ENCODE measurements around the gene FBN1.

FBN1 gene

DNA sequence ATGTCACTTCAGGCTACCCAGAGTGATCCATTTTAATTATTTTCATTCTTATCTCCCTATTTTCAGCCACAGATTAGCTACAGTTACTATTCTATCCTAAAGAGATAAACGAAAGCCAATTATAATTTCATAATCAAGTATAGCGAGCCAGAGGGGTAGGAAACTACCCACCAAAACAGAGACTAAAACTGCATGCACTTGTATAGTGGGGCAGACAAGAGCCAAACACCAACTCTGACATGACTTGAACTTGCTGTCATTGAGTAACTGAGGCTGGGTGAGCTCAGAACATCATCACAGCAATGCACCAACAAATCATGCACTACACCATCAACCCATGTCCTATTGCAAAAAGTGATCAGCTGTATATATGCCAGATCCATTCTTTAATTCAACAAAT is 64.8 kb downstream of the FBN1 start:
- no peak for DNase-seq (ENCODE audit: low spot score)

DNA sequence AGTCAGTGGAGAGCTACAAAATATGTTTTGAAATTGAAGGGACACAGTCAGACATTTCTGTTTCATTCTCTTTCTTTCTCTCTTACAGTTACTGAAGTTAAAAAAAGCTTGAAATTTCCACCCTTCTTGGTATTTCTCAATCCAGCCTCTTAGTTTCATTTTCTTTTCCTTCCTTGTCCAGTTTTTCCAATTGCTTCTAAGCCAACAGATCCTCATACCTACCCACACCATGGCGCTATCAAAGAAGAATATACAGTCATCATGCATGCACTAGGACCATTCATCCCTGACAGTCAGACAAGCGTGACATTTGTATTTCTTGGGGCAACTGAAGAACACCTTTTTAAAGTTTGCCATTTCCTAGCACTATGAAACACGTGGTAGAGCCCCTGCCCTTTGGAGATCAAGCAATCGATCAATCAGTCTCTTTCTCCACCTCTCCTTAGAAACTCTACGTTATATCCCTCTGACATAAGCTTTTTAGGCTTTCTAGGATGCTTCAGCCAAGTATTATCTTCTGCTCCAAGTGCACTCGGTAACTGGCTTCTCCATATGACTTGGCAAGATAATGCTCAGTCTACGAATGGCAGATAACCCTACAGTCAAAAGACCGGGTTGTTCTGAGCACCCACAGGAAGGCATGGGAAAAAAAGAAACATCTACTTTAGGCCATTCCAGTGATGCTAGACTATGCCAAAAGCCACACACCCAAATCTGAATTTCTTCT is 65.4 kb downstream of the FBN1 start:
- peak; percentile 24 for DNase-seq (ENCODE audit: low spot score)

DNA sequence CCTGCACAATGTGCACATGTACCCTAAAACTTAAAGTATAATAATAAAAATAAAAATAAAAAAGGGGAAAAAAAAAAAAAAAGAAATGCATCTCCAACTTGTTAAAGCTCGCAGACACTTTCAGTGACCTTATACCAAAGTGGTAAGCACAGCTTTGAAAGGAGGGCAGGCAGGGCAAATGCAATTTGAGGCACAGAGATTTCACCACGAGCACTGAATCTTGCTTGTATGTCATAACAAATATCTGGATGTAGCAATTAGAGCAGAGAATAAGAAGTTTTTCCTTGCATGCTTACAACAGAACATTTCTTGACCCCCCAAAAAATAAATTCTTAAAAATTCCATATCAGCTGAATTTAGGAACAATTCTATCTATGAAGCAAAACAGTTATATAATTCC is 66.5 kb downstream of the FBN1 start:
- DNase-seq (ENCODE audit: low spot score), result no peak

DNA sequence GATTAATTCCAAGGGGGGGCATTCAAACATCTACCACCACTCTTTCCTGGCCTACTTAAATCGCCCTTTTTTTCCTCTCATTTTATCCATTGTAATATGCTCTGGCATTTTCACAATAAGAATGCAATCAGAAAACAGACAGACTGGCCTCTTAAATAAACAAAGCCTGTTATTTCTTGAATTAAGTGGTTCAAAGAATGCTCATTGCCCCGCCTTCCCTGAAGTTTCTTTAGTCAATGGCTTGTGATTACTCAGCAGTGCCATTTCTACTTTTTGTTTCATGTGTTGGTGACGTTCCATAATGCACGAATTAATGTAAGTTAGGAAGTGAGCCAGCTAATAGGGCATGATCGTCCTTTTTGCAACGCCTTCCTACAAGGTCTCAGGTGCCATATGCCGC is 68.0 kb downstream of the FBN1 start:
- DNase-seq (ENCODE audit: low spot score), result no peak

DNA sequence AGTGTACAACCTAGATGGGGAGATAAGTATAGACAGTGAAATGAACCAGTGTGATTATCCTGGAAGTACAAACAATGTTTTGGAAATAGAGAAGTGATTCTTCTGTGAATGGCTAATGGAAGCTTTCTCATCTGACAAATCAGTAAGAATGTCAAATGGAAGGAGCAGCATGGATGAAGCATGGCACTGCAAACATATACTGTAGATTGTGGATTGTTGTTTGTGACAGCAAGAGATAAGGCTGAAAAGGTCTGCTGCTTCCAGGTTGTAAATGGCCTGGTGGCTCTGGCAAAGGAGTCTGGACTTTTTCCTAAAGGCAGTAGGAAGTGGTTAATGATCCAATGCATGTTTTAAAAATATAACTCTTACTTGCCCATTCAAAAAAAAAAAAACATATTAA is 71.3 kb downstream of the FBN1 start:
- no peak for DNase-seq (ENCODE audit: low spot score)

DNA sequence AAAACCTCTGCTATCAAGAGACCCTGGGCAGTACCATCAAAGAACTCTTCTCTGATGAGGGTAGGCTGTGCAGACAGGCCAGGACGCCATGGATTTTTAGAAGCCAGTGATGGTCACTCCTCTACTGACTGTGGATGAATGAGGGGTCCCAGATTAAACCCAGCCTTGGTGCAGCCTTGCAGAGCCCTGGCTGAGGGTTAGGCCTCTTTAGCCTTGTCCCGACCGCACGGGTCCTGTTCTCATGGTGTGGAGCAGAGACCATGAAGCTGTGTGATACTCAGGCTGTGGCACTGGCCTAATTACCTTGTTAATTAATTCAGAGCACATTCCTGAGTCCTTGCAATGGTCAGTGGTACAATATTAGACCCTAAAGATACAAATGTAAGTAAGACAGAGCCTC is 71.7 kb downstream of the FBN1 start:
- no peak for DNase-seq (ENCODE audit: low spot score)

DNA sequence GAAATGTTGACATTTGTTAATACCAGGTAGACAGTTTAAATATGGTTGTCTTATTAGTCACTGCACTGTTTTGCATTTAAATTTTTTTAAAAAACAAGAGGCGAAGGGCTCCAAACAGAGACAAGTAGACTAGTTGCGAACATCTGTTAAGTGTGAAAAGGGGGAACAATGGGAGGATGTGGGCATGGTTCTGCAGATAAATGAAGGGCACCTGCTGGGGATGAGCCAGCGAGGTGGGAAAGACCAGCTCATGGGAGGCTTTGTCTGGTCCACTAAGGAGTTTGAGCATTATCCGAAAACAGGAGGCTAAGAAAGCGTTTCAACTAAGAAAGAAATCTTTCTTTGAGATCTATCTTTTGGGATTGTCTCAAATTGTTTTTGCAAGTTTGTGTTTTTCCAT is 72.7 kb downstream of the FBN1 start:
- DNase-seq (ENCODE audit: low spot score), result no peak

DNA sequence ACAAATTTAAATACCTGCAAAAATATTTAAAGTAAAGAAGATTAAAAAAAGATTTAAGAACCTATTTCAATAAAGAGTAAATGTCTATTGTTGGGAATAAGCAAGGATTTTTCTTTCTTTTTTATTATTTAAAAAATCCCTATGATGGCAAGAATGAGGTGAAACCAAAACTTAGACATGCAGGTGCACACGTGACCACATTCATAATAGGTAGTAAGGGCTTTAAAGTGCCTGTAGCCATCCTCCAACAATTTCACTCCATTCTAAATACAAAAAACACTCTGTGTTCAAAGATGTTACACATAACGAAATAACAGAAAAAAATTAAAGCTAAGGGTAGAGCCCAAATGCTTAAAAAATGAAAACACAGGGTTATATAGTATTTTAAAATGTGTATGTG is 74.0 kb downstream of the FBN1 start:
- DNase-seq (ENCODE audit: low spot score), result no peak

DNA sequence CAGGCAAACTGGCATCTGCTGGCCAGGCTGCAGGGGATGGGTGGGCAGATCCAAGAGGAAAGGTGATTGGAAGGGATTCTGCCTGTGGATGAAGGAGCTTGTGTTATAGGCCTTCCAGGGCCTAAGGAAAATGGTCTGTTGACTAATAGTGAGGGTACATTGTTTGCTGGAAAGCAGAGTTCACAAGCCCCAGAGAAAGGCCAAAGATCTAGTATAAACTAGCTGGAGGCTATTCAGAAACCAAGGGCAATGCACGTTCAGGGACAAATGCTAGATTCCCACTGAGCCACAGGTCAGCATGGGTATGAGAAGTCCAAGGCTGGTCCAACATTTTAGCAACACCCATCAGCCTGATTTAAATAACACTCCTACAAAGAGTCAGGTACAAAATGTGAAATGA is 74.7 kb downstream of the FBN1 start:
- no peak for DNase-seq (ENCODE audit: low spot score)

DNA sequence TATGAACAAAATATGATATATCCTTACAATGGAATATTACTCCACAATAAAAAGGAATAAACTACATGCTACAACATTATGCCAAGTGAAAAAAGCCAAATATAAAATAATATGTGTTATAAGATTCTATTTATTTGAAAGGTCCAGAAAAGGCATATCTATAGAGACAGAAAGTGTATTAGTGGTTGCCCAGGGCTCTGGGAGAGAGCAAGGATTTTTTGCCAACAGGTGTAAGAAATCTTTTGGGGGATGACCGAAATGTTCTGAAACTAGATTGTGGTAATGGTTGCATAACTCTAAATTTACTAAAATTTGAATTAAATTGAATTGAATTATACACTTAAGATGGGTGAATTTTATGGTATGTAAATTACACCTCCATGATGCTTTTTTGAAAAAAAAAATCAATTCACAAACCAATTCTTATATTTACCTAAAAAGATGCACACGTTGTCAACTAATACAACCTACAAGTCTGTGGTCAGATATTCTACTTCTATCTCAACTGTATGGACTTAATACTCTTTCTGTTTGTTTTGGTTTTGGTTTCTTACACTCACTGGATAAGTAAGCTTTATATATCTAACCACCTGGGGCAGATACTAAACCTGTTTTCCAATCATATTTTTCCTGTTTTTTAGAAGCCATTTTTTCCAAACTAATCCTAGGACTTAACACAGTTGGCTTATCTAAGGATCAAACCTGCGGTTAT is 75.8 kb downstream of the FBN1 start:
- DNase-seq (ENCODE audit: low spot score), result no peak

DNA sequence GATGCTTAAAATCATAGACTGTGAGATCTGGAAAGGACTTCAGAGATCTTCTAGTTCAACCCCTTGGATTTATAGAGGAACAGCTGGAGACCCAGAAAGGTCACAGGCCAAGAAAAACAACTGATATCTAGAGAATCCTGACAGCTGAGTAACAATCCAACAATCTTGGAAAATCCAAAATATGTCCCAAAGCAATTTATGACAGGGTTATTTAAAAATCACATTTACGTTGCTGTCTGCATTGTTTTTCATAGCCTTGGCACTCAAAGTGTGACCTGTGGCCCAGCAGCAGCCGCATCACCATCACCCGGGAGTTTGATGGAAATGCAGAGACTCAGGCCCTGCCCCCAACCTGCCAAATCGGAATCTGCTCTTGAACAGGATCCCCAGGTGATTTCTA is 78.8 kb downstream of the FBN1 start:
- DNase-seq (ENCODE audit: low spot score), result no peak

DNA sequence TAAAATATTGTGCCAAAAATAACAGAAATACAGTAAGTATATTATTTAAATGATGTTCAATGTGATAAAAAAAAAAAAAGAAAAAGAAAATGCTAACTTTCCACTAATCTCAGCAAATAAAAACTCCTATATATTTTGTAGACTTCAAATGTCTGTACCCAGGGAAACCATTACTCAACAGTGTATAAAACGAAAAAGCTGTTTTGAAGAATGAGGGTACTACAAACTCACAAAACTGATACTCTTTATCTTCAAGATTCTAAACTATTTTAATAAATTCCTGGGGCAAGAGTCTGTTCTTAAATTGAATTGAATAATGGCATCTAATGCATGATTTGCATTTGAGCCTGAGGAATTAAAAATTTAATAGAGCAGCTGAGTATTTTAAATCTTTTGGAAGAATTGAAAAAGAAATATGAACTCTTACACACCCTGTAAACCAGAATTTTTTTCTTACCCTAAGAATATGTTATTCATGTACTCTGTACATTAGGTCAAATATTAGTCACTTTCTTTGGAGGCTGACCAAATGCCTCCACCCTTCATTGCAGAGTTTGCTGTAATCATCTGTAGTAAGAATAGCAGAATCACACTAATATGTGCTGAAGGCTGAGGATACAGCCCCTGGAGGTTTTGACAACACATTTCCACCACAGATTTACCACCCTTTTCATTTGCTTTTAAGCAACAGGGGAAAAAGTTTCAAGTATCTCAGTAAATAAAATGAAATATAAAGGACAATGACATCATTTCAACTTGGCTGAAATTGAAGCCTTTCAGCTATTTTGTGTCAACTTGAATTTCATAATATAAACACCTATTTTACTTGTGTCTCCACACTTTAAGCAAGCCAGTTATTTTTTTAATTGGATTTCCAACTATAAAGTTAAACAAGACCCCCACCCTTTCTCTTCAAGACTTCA is 79.7 kb downstream of the FBN1 start:
- peak; percentile 34 for DNase-seq (ENCODE audit: low spot score)

DNA sequence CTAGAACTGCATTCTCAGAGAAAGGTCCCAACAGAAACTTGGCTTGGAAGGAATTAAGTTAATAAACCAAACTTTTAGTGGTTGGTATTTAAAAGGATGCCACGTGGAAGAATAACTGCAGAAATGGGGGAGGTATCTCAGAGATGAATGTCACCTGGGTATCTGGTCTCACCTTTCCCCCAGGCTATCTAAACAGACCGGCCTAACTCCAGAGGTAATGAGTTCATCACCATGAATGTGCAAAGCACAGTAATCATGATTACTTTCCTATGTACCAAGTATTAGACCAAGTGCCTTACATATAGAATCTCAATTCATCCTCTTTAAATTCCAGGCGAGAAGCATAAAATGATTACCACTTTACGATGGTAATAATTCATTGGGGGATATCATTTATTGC is 80.8 kb downstream of the FBN1 start:
- no peak for DNase-seq (ENCODE audit: low spot score)

DNA sequence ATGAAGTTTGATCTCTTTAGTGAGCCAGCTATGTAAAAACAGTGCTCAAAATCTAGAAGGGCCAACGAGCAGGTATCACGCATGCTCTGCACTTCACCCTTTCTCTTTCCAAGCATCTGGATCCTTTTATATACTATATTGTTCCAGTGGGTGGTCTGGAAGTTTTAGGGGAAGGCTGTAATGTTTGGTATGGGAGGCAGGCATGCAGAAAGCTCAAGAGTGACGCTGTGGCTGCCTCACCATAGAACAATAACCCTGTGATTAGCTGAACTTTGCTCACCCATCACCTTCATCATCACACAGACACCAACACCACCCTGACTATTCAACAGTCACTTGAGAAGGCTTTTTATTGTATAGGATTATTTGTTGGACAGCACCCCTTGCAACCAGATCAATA is 81.6 kb downstream of the FBN1 start:
- DNase-seq (ENCODE audit: low spot score), result no peak

DNA sequence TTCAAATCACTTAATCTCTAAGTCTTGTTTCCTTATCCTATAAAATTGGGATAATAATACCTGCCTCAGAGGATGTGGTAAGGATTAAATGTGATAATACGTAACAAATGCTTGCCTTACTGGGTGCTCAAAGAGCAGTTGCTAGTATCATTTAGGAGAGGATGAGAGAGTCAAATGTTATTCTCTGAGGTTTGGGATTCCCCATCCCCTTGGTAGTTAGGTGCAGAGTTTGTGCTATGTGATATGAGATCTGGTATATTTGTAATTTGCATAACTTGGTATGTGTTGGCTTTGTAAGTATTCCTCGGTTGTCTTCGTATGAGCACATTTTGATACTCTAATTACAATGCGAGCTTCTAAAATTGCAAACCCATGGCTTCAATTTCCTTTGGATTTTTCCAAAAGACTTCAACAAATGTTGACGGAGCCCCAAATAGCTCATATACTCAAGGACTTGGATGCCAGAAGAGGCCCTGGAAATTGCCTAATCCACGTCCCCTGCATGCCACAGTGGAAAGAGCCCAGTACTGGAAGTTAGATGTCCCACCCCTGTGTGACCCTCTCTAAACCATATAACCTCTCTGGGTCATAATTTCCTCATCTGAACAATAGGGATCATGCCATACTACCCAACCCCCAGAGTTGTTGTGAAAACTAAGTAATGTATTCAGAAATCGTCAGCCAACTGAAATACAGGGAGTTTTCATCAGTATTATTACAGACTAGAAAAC is 85.0 kb downstream of the FBN1 start:
- no peak for DNase-seq (ENCODE audit: low spot score)

DNA sequence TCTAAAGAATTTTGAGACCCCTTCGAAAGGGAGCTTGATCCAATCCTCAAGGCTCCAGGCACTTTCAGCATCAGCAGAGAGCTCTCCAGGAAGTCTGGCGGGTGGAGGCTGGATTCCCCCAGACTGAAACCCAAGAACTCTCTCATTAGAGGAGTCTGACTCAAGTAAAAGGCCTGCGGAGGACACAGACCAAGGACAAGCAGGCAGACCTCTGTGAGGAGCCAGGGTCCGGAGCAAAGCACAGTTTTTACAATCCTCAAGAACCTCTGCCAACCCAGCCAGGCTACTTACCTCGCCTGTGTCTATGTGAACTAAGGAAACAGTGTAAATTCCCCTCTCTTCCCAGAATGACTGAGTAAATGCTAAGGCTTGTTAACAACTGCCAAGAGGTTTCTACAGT is 86.2 kb downstream of the FBN1 start:
- DNase-seq (ENCODE audit: low spot score), result no peak

DNA sequence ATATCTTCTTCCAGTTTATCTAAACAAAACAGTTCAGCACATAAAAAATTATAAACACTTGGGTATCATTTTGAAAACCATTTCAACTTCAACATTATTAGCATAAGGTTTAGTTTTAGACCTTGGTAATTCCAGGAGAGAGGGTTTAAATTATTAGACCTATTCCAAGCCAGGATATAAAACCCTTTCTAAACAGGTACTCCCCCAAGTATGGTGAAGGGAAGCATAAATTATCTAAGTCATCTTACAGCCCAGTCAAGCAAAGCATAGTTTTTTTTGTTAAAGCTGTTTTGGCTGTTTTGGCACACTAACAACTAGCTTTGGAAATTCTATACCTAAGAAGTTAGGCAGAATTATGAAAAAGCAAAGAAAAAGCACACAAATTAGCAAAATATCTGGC is 87.3 kb downstream of the FBN1 start:
- no peak for DNase-seq (ENCODE audit: low spot score)

DNA sequence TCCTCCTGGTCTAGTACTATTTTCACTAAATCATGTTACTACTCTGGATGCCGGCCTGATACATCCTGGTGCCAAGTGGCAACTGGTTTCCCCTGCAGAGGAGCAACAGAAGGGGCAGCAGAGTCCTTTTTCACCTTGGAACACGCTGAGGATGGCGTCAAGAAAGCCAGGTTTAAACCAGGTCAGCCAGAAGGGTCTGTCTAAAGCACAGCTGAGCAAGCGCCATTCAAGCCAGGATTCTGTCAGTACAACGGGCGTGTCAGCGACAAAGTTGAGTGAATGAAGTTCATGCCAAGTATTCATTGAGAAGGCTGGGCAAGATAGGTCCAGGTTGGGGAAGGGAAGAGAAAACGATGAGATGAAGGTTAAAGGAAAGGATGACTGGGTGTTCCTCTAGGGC is 88.2 kb downstream of the FBN1 start:
- DNase-seq (ENCODE audit: low spot score), result no peak

DNA sequence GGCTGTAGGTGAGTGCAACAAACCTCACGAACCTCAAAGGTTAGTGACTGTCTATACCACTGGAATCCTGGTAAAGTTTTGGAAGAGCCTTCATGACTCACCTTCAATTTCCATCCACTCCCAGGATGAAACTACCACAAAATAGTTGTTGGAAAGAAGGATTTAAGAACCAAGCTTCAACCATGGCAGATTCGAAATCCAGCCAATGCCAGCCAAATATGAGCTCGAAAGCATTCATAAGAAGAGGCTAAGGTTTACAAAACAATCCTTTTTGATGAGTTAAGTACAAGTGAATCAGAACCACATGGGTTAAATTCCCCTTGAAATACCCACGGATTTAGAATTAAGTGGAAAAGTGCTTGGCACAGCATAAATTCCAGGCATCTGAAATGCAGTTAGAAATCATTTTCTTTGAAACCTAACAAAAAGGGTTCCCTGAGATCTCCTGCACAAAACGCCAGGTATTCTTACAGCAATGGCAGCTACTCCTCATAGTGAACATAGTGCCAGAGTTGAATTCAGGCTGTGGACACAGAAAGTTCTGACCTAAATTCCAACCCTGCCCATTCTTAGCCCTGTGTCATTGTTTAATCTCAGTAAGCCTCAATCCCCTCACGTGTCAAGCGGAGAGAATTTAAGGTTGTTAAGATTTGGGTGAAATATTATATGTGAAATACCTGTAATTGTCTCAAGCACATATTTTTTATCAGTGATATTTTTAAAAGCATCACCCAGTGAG is 89.2 kb downstream of the FBN1 start:
- DNase-seq (ENCODE audit: low spot score), result no peak

DNA sequence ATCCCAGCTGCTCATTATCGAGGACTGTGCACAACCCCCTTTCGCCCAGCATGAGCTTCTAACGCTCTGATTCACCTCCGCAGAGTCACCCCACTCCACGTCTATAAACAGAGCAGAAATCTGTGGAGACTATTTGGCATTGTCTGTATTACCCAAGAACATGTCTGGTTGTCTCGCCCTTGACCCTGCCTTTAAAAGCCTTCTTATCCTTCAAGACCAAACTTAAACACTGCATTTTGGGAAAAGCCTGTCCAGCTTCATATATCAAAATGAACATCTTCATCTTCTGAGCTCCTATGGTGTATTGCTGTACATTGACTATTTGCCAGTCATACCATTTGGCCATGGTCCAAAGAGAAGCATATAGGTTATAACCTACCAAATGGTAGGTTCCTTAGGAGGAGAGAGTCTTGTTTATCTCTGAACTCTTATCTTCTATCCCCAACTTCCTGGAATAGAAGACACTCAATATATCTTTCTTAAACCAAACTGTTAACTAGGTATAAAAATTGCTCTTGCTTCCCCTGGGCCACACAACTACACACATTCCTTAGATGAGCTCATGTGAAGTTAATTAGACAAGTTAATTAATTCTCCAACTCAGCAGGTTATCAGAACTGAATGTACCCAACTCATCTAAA is 90.1 kb downstream of the FBN1 start:
- peak; percentile 54 for DNase-seq (ENCODE audit: low spot score)

DNA sequence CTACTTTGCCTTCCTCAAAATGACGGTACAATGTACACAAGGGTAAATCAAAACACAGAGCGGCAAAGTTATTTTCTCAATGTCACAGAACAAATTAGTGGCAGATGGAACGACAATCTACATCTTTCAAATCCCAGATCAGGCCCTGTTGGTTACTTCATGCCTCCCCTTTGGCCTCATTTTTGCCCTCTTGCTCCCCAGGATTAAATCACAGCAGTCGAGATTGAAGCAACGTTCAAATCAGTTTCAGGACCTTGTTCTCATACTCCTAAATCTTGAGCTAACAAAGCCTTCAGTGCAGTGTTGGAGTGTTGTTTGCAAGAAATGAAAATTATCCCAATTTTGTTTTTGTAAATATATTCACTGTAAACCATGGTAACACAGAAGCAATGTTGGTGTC is 91.4 kb downstream of the FBN1 start:
- no peak for DNase-seq (ENCODE audit: low spot score)

Data from hematopoietic multipotent progenitor cell treated with erythropoietin and hydrocortisone succinate and interleukin-3 and kit ligand, for 17 days (in vitro differentiated cells).